GM18519 (cell line): ENCODE measurements around the gene AGAP1.

ENCODE experiments used
- ATAC-seq: cut with Tn5 transposase; IDR thresholded peaks from one replicate; pipeline ENCODE4 v1.9.1; 2021; ENCODE audit warnings: mild to moderate bottlenecking, moderate library complexity; ENCODE audit not compliant: unreplicated experiment, low FRiP score

AGAP1 gene

DNA sequence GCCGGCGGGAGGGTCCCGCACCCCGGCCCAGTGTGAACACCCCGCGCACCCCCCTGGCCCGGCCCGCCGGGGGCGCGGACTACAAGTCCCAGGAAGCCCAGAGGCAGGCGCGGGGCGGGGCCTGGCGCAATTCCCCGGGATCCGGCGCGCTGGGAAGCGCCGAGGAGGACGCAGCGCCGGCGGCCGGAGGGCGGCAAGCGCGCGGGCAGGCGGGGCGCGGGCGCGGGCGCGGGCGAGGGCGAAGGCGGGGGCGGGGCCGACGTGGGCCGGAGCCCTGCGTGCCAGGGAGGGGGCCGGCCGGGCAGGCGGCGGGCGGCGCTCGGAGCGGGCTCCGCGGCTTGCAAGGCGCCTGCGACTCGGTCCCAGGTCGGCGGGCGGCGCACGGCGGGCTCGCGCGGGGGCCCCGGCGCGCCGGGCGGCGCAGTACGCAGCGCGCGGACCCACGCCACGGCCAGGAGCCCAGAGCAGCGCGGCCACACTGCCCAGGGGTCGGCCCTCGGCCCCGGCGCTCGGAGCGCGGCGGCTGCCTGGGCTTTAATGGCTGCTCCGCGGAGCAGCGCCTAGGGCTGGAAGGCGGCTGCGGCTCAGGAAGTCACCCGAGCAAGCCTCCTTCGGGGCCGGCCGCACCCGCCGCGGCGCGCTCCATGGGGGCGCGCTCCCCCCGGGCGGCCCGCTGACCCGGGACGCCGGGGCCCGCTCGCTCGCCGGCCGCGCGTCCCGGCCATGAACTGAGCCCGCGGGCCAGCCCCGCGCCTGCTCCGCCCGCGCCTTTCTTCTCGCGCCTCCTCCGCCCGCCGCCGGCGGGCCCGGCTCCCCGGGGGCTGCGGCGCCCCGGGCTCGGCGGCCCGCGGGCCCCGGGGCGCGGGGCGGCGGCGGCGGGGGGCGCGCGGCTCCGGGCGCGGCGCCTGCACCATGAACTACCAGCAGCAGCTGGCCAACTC, at the start of gene AGAP1:
TSS of gene AGAP1 (plus strand) at position 269 of the 941 bp plus-strand sequence.
- peak; percentile 38 for ATAC-seq

DNA sequence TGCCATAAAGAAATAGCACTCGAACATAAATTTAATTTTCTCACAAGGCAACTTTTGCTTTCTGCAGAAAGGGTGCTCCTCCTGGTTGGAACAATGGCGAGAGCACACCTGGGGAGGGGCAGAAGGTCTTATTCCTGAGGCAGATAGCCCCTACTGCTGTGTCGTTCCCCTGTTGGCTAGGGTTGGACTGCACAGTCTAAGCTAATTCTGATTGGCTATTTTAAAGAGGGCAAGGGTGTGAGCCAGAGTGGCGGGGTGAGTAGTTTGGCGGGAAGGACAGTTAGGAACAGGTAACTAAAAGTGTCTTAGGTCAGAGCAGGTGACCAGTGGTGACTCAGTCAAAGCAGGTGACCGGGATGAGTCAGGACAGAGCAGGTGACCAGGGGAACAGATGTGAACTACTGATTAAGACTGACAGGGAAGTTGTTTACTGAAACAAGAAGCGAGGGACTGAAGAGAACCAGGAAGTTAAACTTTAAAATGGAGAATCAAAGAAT, 49.7 kb upstream of the AGAP1 start:
- no peak for ATAC-seq

DNA sequence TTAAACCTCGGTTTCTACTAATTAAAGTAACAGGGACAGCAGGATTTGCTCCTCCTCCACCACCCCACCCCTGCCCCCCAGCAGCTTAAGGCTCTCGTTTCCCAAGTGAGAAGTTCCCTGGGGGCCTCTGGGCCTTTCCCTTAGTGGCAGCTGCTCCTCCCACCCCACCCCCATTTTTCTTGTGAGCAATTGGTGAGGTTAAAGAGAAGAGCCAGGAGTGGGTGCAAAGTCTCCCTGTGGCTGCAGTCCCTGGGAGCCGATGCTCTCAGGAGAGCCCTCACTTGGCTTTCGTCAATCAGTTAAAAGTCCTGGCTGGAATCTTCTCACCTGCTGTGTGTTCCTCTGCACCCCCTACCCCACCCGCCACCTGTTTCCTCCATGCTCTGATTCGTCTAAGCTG, 48.7 kb upstream of the AGAP1 start:
- no peak for ATAC-seq

DNA sequence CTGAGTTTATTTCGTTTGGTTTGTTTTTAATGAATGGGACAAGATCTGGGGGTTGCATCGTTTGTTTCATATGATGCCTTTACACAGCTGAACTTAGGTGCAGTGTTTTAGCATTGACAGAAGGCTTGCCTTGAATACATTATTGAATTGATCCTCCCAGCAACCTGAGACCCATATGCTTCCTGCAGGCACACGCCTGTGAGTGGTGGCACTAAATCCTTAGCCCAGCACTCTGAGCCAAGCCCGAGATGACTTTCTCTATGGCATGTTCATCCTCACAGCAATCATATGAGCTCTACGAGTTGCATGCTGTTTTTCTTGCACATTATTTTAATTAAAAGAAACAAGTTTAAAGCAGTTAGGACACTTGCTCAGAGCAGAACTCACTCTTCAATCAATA, 47.8 kb upstream of the AGAP1 start:
- ATAC-seq = no peak

DNA sequence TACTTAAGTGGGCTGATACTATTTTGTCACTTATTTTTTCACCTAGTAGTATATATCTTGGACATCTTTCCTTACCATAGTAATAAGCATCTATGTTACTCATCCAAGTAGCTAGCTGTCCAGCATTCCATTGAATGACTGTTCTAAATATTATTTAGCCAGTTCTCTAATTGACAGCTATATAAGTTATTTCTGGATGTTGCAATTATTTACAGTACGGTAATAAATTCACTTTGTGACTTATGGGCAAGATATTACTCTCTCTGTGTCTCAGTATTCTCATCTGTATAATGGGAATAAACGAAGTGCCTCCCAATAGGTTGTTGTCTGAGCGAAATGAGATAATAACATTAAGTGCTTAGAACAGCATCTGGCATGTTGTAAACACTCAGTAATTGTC, 46.6 kb upstream of the AGAP1 start:
- ATAC-seq = no peak

DNA sequence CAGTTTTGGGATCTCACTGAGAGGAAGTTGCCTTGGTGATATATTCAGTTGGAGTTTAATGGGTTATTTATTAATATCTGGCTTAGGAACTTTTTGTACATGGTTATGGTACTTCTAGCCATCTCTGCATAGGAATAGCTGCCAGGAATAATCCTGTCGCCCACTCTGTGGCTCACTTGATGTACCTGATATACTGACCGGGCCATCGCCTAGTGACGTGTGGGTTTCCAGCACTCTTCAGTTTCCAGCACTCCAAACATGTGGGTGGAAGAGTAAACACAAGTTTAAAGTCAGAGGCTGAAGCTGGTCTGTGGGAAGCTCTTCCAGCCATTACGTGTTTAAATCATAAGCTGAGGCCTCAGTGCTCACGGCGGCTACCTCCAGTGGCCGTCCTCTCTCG, 44.3 kb upstream of the AGAP1 start:
- no peak for ATAC-seq

DNA sequence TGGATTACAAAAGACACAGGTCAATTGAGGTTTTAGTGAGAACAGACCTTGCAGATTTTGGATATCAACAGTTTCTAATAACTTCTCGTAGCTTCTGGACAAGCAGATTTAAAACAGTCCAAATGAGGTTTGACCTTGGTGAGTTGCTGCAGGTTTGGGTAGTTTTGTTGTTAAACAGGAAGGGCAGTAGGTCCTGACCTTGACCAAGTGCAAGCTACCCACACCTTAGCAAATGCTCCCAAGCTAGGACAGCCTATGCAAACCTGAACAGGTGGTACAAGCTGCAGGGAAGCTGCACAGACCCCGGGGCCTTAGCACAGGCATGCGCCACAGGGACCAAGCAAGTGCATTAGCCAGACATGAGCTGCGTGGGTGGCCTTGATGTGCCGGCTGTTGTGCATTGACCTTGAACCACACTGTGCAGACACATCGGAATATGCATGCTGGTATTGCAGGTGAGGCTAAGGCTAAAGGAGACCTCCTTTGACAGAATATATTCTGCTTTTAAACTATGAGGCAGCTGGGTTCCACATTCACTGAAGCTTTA, 40.2 kb upstream of the AGAP1 start:
- no peak for ATAC-seq

DNA sequence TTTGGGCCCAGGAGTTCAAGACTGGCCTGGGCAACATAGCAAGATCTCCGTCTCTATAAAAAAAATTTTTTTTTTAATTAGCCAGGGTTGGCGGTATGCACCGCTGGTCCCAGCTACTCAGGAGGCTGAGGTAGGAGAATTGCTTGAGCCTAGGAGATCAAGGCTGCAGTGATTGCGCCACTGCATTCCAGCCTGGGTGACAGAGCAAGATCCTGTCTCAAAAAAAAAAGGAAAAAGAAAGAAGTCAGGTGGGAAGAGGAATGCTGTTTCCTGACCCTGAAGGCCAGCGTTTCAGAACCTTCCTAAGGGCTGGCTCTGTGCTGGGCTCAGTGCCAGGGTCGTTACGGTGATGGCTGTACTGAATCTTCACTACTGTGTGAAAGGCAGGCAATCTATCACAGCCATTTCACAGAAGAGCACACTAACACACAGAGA, 35.0 kb upstream of the AGAP1 start:
- no peak for ATAC-seq

DNA sequence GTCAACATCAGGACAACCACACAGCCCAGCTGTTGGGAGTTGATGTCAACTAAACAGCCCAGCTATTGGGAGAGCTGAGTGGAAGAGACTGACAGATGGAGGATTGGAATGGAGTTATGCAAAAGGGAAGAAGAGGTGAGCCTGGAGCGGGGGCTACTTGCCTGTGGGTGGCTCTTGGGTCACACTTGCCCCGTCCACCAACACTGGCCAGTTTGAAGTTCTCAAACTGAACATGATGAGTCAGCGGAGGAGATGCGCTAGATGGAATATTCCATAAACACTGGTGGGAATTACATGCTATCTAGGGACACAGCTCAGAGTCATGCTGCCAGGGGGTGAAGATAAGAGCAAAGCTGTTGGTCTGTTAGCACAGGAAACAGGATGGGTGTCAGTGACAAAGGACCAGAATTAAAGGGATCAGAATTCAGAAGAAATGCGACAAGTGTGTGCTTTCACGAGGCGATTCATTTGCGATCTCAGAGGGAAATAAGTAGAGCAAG, 33.2 kb upstream of the AGAP1 start:
- ATAC-seq = no peak

DNA sequence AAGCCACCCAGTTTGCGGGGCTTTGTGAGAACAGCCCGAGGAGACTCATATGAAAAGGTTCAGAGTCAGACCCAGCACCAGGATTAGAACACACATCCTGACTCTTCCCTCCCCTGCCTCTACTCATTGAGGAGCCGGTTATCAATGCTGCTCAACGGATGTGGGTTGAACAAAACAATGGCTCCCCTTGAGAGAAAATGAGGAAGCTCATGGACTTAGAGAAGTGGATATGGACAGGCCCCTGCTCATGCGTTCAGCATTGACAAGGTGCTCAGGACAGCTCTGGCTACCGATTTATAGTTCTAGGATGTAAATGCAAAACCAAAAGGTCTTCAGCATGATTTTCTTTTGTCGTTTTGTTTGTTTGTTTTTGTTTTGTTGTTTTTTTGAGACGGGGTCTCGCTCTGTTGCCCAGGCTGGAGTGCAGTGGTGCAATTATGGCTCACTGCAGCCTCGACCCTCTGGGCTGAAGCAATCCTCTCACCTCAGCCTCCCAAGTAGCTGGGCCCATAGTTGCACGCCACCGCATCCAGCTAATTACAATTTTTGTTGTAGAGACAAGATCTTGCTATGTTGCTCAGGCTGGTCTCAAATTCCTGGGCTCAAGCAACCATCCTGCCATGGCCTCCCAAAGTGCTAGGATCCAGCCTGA, 32.0 kb upstream of the AGAP1 start:
- no peak for ATAC-seq

DNA sequence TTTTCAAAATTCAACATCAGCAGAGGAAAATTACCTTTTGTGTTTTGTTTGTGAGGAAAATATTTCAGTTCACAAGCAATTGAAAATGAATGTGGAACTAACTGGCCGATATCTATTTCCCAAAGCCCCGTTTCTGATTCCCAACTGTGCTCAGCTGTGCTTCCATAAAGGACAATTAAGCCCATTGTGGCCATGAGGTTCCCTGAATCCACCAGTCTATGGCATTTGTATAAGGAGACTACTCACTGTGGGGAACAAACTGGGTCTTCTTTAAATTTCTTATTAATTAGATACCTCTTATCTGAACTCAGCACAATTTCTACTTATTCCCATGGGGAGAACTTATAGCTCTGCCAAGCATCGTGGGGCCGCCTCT, 31.4 kb upstream of the AGAP1 start:
- no peak for ATAC-seq

DNA sequence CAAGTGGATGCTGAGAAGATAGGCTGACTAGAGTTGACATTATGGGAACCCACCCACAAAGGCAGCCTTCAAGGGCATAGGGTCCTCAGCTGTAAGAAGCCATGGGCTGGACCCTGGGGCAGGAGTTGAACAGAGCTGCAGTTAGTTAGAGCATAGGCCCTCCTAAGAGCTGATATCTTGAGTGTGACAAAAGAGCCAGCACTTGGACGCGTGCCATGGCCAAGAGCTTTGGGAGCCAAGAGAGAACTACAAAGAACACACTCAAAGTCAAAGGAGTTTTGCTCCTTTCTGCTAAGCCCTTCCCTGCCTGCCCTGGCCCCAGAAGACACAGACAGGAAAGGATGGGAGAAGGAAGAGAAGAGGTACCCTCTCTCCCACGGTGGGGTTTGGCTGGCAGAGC, 29.9 kb upstream of the AGAP1 start:
- no peak for ATAC-seq

DNA sequence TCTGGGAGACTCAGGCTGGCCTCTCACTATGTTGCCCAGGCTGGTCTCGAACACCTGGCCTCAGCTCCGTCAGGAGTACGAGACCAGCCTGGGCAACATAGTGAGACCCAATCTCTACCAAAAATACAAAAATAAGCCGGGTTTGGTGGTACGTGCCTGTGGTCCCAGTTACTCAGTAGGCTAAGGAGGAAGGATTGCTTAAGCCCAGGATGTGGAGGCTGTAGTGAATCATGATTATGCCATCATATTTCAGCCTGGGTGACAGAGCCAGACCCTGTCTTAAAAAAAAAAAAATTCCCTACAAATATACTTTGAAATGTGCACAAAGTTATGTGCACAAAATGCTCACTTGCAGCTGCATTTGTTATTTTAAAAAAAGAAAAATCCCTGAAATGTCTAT, 26.3 kb upstream of the AGAP1 start:
- ATAC-seq = no peak

DNA sequence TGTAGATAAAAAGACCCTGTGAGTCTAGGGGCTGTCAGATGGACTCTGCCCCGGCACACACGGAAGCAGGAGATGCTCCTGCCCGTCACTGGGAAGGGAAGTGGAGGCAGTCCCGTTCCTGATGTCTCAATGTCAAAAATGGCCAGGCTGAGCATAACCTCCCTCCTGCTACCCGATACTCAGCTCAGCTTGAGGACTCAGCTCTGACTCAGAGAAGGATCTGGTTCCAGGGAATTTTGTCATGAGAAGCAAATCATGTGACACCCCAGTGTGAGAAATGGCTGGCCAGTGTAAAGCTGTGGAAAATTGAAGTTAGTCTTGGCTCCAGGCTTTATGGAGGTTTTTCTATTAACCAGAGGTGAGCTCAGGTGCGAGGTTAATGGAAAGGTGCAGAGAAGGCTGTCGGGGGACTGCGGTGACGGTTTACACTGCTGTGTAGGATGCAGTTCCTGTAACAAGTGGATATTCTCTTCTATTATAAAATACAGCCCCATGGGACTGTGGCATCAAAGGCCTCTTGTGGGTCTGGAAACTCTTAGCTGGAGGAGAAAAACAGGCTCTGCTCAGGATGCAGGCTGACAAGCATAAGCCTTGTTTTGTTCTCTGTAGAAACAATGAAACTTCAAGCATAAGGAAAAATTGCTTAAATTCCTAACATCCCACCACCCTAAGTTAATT, 24.7 kb upstream of the AGAP1 start:
- no peak for ATAC-seq

DNA sequence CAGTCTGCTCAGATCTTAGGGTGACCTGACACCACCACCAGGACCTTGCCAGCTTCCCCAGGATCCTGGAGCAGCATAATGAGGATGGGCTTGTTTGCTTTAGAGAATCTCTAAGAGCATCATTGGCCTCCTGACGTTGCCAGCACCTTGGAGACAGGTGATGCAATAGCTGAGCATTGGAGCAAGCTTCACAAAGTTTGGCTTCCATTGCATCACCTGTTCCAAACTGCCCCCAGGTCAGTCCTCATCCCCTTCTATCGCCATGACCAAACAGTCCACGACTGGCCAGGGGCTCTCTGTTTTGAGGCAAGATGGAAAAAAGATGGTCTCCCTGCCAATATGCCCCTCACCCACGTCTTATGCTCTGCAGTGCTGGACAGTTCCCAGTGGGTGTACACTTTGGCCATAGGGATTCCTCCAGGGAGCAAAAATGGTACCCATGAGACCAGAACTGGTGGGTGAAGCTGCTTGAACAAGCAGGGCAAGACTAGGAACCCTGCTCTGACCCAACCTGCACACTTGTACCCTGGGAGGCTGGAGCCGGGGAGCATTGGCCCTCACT, 22.6 kb upstream of the AGAP1 start:
- ATAC-seq = no peak

DNA sequence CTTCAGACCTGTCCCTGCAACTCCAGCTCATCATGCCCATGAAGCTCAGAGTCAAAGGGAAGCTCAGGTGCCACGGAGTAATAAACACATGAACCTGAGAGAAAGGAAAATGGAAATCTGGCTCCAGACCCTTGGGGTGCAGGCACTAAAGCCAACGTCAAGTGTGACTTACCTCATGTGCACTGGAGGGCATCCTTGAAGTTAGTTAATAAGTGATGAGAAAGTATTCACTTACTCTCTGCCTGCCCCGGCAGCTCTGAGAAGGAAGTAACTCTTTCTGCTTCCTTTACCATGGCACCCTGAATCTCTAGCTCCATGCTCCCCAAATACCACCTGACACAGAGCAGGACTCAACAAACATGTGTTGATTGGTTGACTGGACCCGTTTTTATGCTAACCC, 21.4 kb upstream of the AGAP1 start:
- ATAC-seq = no peak

DNA sequence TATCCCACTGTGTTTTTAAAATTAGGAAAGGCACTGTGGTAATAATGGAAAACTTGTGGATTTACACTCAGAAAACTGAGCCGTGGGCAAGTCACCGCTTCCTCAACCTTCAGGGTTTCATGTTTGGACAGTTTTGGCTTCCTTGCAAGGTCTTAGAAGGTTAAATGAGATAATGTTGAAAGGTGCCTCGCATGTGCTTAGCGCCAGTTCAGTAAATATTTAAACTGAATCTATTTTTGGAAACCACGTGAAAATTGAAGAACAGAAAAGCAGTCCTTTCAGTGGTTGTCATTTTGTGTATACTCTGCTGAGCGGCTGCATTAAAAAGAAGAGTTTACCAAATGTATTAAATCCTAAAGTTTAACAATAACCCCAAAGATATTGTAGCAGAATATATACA, 15.2 kb upstream of the AGAP1 start:
- ATAC-seq = no peak

DNA sequence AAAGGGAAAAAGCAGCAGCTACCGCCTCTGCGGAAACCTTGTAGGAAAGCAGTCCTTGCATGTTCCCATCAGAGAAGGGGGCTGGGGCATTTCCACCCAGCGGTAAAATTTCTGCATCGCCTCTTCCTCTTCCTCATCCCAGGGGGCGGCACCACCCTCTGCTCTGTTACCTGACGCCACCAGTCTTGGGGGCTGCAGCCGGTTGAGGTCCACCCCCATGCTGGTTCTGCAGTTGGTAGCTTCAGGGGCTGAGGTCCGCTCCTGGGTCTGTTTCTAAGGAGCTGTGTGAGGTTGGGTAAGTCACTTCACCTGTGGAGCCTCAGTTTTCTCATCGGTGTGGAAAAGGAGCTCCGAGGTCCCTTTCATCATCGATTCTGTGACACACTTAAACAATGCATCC, 14.2 kb upstream of the AGAP1 start:
- no peak for ATAC-seq

DNA sequence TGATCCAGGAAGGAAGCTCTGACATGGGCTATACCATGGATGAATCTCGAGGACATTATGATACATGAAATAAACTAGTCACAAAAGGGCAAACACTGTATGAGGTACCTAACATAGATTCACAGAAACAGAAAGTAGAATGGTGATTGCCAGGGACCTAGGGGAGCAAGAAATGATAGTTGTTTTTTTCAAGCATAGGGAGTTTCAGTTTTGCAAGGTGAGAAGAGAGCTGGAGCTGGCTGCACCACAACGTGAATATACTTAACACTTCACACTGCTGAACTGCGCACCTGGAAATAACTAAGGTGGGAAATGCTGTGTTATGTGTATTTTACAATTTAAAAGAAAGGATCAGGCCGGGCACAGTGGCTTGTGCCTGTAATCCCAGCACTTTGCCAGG, 13.2 kb upstream of the AGAP1 start:
- no peak for ATAC-seq

DNA sequence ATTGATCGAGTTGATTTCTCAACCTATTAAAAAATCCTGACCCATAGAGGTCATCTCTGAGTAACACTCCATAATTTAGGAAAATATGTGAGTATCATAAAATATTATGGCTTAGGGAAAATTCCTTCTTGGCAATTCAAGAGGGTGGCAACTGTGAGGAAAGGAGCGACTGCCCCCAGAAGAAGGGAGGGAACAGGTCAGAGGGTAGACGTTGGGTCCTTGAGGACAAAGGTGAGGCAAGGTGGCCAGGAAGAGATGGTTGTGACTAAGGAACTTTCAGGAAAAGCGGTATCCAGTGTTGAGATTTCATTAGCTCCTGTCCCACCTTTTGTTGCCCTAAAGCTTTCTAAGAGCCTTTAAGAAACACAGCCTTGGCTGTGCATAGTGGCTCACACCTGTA, 10.5 kb upstream of the AGAP1 start:
- ATAC-seq = no peak
